Activated naive CD4-positive, alpha-beta T cell treated with anti-CD3 and anti-CD28 coated beads, Interleukin-2, amount 50 U/mL, for 24 hours (primary cell): Measurements from ENCODE around the gene CACNA2D3.

Experiments
- H3K27ac Mint-ChIP-seq: one replicate; pipeline ENCODE4 v1.8.0; 2021; ENCODE audit warnings: mild to moderate bottlenecking, mixed read lengths
- H3K27me3 Mint-ChIP-seq: one replicate; pipeline ENCODE4 v1.8.0; 2021; ENCODE audit warnings: mixed read lengths
- H3K36me3 Mint-ChIP-seq: one replicate; pipeline ENCODE4 v1.8.0; 2021; ENCODE audit warnings: mixed read lengths
- H3K4me1 Mint-ChIP-seq: one replicate; pipeline ENCODE4 v1.8.0; 2021; ENCODE audit warnings: mixed read lengths
- H3K4me3 Mint-ChIP-seq: one replicate; pipeline ENCODE4 v1.8.0; 2021; ENCODE audit warnings: mild to moderate bottlenecking, mixed read lengths
- H3K9me3 Mint-ChIP-seq: one replicate; pipeline ENCODE4 v1.8.0; 2021; ENCODE audit warnings: mixed read lengths

The CACNA2D3 gene

DNA sequence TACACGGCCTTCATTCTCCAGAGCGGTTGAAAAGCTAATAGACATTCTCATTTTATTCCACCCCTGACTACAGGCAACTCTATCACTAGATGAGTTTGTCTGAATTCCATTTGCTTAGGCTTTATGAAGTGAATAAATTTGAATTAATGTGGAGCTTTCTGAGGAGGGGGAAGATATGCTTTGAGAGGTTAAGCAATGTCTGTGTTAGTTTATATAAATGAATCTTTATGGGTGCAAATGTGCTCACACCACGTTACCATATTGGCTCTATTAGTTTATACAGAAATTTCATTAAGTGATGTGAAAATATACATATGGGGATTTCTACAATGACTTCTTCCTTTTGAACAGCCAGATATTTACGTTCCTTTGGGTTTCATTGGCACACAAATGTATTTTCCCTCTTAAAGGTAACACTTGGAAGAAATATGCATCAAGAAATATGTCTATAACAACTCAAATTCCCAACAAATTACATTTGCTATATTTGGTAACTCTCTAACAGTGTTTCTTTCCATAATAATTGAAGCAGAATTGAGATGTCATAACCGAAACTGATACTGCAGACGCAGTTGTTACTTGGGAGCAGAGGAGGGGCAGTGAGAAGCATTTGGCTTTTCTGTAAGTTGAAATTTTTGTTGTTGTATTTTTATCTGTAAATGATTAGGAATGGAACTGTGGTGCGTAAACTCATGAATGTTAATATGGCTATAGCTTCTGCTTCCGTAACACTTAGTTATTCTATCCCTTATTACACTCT lies 359.4 kb downstream of the CACNA2D3 start:
- Mint-ChIP-seq H3K4me1 (no peaks in the 10 kb centered on the region), H3K9me3 (peaks cover 9% of the 10 kb centered on the region), H3K36me3 (no peaks in the 10 kb centered on the region), H3K27ac (no peak overlapping the region), H3K4me3 (no peak overlapping the region), H3K27me3 (no peaks in the 10 kb centered on the region)

DNA sequence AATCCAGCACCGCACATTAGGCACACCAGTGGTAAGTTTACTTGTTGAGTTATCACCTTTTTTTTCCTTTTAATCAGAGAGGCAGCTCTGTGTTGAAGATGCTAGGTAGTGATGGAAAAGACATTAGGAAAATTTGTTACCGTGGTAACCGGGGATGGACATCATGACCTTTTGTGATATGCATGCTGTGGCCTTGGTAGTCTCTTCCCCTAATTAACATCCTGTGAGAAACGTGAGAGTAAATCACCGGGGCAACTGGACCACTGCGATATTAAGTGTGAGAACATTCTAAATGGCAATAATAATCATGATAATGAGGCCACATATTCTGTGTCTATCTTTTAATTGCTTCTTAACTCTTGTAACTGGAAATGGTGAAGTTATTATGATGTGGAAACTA lies 362.0 kb downstream of the CACNA2D3 start:
- Mint-ChIP-seq H3K27me3 (peaks cover 4% of the 10 kb centered on the region), H3K27ac (no peak overlapping the region), H3K9me3 (peaks cover 4% of the 10 kb centered on the region), H3K4me1 (no peaks in the 10 kb centered on the region), H3K4me3 (no peak overlapping the region), H3K36me3 (no peaks in the 10 kb centered on the region)

DNA sequence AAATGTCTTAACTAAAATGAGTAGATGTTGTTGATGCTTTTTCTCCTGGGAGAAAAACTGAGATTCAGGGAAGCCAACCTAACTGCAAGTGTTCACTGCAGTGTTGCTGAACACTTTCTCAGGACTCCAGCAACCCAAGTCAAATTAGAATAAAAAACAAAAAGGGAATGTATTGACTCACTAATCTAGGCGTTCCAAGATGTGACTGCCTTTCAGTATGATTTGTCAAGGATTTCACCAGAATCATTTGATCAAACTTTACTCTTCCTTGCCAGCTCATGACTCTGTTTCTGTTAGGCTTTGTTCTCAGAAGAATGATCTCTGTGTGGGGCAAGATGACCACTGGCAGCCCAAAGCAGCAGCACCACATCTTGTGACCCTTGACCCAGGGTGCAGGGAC lies 364.0 kb downstream of the CACNA2D3 start:
- Mint-ChIP-seq H3K36me3 (no peaks in the 10 kb centered on the region), H3K27ac (no peak overlapping the region), H3K4me1 (no peaks in the 10 kb centered on the region), H3K27me3 (peaks cover 4% of the 10 kb centered on the region), H3K4me3 (no peak overlapping the region), H3K9me3 (peaks cover 4% of the 10 kb centered on the region)

DNA sequence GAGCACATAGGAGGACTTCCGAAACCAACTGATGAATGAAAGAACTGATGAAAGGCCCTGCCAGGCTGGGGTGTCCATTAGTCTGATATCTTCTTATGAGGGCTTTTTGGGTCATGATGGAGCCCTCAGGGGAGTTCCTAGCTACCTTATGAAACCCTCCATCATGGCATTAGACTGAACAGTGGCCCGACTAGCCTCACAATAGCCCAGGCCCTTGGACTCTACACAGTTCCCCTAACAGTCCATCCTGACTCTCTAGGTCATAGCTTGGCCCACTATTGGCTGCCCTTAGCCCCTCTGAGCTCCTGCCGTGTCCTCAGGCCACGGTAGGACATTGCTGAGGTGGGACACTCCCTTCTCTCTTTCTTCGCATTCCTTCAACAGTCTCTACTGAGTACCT lies 365.9 kb downstream of the CACNA2D3 start:
- Mint-ChIP-seq H3K27me3 (peaks cover 5% of the 10 kb centered on the region), H3K4me1 (no peaks in the 10 kb centered on the region)

DNA sequence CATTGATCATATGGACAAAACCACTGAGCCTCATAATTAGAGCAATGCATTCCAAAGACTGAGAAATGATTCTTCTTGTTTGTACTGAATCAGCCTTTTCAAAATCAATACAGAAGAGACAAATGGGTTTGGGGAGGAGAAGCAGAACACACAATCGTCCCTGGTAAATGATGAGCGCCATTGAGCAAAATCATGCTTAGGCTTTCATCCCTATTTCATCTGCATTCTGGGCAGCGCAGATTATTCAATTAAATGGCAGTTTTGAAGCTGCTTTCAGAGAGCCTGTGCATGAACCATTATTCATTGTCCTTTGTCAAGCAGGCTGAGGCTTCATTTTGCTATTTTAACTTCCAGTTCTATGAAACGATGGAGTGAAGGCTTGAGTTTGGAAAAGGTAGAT lies 371.9 kb downstream of the CACNA2D3 start:
- H3K4me1 Mint-ChIP-seq: no peaks in the 10 kb centered on the region
- peaks cover 17% of the 10 kb centered on the region for H3K9me3 Mint-ChIP-seq
- H3K27ac Mint-ChIP-seq: no peak overlapping the region
- no peaks in the 10 kb centered on the region for H3K36me3 Mint-ChIP-seq
- peaks cover 1% of the 10 kb centered on the region for H3K27me3 Mint-ChIP-seq
- H3K4me3 Mint-ChIP-seq: no peak overlapping the region

More for the DNA sequence above, 365.9 kb downstream of the CACNA2D3 start:
- Mint-ChIP-seq H3K4me3 (no peak overlapping the region), H3K9me3 (no peaks in the 10 kb centered on the region), H3K27ac (no peak overlapping the region), H3K36me3 (no peaks in the 10 kb centered on the region)

DNA sequence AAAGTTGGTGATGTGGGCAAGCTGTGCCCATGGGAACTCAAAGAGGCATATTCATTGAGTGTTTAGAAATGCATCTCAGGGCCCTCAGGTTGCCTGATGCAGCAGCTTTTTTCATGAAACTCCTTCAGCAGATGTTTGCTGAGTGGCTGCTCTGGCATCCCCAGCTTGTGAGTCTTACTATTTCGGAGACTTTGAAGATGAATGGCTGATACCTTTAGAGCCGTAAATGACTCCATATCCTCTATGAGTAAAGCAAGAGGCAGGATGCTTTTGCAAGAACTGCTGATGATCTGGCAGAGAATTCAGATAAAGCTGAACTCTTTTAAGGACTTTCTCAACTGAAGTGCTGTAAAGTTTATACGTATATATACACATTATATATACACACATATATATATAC lies 384.3 kb downstream of the CACNA2D3 start:
- H3K27ac Mint-ChIP-seq: no peak overlapping the region
- H3K27me3 Mint-ChIP-seq: no peaks in the 10 kb centered on the region
- H3K36me3 Mint-ChIP-seq: no peaks in the 10 kb centered on the region
- H3K4me1 Mint-ChIP-seq: no peaks in the 10 kb centered on the region
- H3K9me3 Mint-ChIP-seq: peaks cover 6% of the 10 kb centered on the region
- H3K4me3 Mint-ChIP-seq: no peak overlapping the region

DNA sequence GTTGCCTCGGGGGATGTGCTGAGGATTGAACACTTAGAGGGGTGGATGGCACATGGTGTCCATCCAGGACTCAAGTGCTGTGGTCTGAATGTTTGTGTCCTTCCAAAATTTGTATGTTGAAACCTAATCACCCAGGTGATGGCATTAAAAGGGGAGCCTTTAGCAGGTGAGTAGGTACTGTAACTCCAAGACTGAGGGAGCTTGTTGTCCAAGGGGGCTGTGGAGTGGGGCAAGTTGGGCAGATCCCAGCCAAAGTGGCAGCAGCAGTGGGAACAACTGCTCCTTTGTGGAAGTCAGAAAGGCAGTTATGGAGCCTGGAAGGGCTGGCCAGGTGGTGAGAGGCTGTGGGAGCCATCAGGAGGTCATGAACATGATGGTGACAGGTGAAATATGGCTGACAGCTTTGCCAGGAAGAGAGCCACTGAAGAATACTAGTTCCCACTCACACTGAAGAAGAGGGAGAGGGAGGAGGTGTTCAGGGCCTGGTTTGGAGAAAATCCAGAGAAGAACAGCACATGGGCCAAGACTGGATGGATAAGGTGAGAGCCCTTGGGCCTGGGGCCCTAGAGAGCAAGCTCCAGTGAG lies 385.6 kb downstream of the CACNA2D3 start:
- Mint-ChIP-seq H3K9me3 (peaks cover 8% of the 10 kb centered on the region), H3K4me1 (no peaks in the 10 kb centered on the region), H3K27me3 (no peaks in the 10 kb centered on the region), H3K27ac (no peak overlapping the region), H3K36me3 (no peaks in the 10 kb centered on the region), H3K4me3 (no peak overlapping the region)

DNA sequence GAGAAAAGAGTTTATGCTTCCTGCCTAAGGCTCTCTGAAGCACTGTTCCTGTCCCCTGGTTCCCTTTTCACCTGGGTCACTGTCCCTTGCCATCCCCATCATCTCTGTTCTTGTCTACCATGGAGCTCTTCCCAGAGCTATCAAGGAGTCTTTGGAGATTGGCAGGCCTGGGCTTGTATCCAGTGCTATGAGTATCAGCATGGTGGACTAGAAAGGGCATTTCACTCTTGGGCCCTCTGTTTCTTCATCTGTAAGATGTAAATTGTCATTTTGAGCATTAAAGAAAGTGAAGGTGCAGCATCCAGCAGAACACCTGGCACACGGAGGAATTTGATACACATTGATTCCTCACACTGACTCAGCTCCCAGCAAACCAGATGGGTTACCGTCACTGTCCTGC lies 388.2 kb downstream of the CACNA2D3 start:
- Mint-ChIP-seq H3K4me3 (no peak overlapping the region), H3K36me3 (no peaks in the 10 kb centered on the region), H3K4me1 (no peaks in the 10 kb centered on the region), H3K9me3 (peaks cover 8% of the 10 kb centered on the region), H3K27ac (no peak overlapping the region), H3K27me3 (no peaks in the 10 kb centered on the region)

DNA sequence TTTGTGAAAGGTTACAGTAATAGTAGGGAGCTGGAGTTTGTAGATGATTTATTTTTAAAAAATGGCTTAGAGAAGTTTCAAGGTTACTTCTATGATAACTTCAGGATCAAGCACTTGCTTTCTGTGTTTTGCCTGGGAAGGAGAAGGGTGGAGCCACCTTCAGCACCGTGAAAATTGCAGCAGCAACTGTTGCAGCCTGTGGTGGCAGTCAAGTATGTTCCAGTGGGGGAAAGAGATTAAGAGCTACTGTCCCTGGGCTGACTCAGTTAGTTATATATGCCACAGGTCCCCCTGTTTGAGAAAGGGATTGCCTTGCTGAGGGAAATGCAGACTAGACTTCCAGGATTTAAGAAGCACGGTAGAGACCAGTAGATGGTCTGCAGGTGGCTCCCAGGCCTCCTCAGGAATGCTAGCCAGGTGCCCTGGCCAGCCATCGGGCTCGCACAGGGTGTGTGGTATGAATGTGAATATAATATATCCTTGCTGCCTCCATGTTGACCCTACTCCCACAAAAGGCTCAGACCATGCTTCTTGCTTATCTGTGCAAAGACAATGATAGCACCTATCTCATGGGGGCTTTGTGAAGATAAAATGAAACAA lies 389.5 kb downstream of the CACNA2D3 start:
- no peaks in the 10 kb centered on the region for H3K27me3 Mint-ChIP-seq
- peaks cover 8% of the 10 kb centered on the region for H3K9me3 Mint-ChIP-seq
- H3K36me3 Mint-ChIP-seq: no peaks in the 10 kb centered on the region

DNA sequence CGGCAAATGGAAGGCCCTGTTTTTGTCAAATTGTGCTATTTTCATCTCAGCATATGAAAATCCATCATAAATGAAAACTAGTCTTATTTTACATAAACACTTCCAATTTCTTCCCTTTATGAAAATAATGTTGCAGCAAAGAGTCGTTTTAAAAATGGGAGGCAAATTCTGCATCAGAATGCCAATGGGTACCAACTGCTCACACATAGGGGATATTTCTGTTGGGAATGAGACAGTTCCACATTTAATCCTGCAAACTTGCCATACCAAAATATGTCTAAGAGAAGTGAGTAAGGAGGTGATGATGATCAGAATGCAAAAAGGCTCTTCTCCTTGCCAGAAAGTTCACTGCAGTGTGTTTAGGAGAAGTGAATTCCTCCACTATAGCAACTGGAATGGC lies 391.7 kb downstream of the CACNA2D3 start:
- Mint-ChIP-seq H3K4me3 (no peak overlapping the region), H3K36me3 (no peaks in the 10 kb centered on the region), H3K27me3 (no peaks in the 10 kb centered on the region), H3K27ac (no peak overlapping the region), H3K4me1 (no peaks in the 10 kb centered on the region), H3K9me3 (peaks cover 8% of the 10 kb centered on the region)

More for the DNA sequence above, 389.5 kb downstream of the CACNA2D3 start:
- Mint-ChIP-seq H3K27ac (no peak overlapping the region), H3K4me3 (no peak overlapping the region), H3K4me1 (no peaks in the 10 kb centered on the region)

DNA sequence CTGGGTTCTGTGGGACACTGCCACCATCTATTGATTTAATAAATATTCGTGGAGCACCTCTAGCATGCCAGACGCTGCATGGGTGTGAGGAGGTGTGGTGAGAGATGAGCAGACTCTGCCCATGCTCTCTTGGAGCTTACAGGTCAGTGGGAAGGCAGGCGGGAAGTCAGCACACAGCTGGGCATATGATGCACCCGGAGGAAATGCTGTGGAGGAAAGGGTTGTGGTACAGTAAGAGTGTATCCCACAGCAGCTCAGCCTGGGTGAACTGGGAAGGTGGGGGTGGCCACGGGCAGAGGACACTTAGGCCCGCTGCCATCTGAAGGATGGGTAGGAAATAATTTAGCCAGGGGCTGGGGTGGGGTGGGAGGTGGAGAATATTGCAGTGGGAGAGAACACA lies 392.1 kb downstream of the CACNA2D3 start:
- Mint-ChIP-seq H3K36me3 (no peaks in the 10 kb centered on the region), H3K9me3 (peaks cover 8% of the 10 kb centered on the region), H3K4me1 (no peaks in the 10 kb centered on the region), H3K27ac (no peak overlapping the region), H3K4me3 (no peak overlapping the region), H3K27me3 (no peaks in the 10 kb centered on the region)

DNA sequence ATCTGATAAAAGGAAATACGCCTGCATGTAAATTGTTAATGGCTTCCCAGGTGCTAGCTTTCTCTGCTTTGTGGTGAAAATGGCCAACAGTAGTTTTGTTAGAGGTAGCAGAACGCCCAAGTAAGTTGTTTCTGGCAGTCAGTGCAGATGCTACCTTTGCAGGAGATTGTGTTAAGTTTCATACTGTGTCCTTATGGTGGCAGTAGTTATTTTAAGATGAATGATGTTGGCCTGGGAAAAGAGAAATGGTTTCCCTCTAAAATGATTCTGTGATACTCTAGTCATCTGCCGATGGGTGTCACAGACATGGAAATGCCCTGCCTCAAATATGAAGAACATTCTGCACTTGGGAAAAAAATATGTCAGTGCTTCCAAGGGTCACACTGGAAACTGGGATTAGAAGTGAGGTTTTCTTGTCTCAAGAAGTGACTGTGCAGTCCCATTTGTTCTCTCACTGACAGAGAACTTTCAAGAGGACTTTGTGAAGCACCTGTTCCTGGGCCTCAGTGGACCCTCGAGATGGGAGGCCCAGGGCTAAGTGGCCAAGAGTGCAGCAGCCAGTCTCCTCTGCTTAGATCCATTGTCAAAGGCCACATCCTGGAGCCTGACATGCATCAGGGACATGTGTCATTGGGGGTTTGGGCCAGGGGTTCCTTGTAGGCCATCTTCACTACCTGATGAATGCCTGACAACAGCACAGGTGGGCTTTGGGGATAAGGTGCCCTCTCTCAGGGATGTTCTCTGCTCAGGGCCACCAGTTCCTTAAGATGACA lies 393.3 kb downstream of the CACNA2D3 start:
- Mint-ChIP-seq H3K4me1 (no peaks in the 10 kb centered on the region), H3K36me3 (no peaks in the 10 kb centered on the region), H3K27ac (no peak overlapping the region), H3K27me3 (no peaks in the 10 kb centered on the region), H3K4me3 (no peak overlapping the region), H3K9me3 (peaks cover 8% of the 10 kb centered on the region)

DNA sequence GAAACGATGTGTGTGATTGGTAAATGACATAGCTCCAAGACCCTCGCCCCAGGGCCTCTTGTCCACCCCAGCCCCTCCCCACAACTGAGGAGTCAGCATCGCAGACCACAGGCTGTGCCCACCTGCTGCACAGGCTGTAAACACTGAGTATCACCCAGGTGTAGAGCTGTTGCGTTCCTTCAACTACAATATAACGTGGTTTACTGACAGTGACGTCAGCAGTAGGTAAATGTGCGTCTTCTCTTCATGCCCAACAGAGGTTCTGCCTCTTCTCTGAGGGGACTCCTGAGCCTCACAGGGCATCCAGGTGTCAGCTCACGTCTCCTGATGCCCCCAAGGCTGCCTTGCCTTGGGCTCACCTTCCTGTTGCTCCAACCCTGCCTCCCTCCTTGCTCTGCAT lies 395.1 kb downstream of the CACNA2D3 start:
- Mint-ChIP-seq H3K4me1 (no peaks in the 10 kb centered on the region), H3K27me3 (no peaks in the 10 kb centered on the region), H3K4me3 (no peak overlapping the region)

DNA sequence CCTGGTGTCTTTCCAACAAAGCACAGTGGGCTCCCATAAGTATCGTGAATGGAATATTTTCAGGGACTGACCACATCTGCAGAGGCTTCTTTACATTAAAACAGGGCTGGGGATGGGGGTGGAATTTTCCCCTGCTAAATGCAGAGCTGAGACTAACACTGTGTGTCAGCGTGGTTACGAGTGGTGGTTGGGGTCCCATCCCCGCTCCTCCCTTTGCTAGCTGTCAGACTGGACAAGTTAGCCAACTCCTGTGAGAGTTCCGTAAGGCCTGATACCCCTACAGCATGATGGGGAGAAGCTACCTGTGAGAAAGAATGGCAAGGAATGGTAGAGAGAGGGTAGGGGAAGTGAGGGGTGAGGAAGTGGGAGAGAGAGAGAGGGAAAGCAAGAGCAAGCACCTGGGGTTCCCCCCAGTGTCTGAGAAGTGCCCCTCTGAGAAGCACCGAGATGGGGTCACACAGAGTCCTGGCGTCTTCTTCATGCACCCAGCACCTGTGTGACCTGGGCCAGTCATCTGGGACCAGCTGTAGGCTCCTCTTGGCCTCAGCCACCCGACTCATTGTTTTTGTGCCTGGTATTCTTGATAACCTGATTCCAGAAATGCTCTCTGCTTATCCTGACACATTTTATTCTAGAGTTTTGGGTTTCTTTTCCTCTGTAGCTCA lies 395.8 kb downstream of the CACNA2D3 start:
- Mint-ChIP-seq H3K27me3 (no peaks in the 10 kb centered on the region), H3K4me1 (no peaks in the 10 kb centered on the region), H3K4me3 (no peak overlapping the region)

More for the DNA sequence above, 395.1 kb downstream of the CACNA2D3 start:
- Mint-ChIP-seq H3K9me3 (no peaks in the 10 kb centered on the region), H3K36me3 (no peaks in the 10 kb centered on the region), H3K27ac (no peak overlapping the region)

DNA sequence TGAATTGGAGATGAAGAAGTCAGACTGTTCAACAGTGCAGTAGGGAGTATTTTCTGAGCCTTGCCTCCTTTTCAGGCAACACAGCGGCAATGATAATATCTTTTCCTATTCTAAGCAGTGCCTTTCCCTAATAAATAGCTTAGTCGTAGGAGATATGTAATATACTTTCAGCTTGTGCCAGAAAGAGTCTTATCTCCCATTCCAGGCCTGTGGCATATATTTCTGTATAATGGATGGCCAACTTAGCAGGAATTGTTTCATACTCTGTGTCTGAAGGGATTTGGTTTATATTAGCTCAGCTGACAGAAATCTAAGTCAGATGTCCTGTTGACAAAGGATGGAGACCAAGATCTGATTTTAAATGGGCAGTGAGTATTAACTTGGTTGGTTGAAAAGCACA lies 397.1 kb downstream of the CACNA2D3 start:
- no peaks in the 10 kb centered on the region for H3K4me1 Mint-ChIP-seq
- H3K27ac Mint-ChIP-seq: no peak overlapping the region

More for the DNA sequence above, 395.8 kb downstream of the CACNA2D3 start:
- Mint-ChIP-seq H3K36me3 (no peaks in the 10 kb centered on the region), H3K27ac (no peak overlapping the region), H3K9me3 (peaks cover 4% of the 10 kb centered on the region)

More for the DNA sequence above, 397.1 kb downstream of the CACNA2D3 start:
- Mint-ChIP-seq H3K27me3 (no peaks in the 10 kb centered on the region), H3K36me3 (no peaks in the 10 kb centered on the region), H3K4me3 (no peak overlapping the region), H3K9me3 (peaks cover 18% of the 10 kb centered on the region)
